Naive thymus-derived CD4-positive, alpha-beta T cell (primary cell): ENCODE measurements around the gene RXRB. TPM values are rescaled to one million over a fixed set of nuclear protein-coding genes. Genes with fewer than 3 reads are reported as not detected.

Experiments
- ATAC-seq: fragments of 150-1000 bp; cut with Tn5 transposase; 2 replicates; pipeline ENCODE4 v1.10.0; 2021; ENCODE audit warnings: mild to moderate bottlenecking, moderate library complexity
- CTCF ChIA-PET: fragments of 350-600 bp; sonication (Branson Sonifier 250); formaldehyde crosslinking; loops from one replicate; lab custom pipeline; 2021; ENCODE audit warnings: antibody characterized with exemption; lab: Charles Lee
- POLR2A ChIA-PET: fragments of 350-600 bp; sonication (Branson Sonifier 250); formaldehyde crosslinking; loops from one replicate; lab custom pipeline; 2021; ENCODE audit warnings: antibody characterized with exemption, inconsistent platforms; lab: Charles Lee
- DNase-seq, 9 donors: peaks; one replicate each; pipeline versions ENCODE4 v3.0.0 to v3.0.0-alpha.2; 2020 to 2022; ENCODE audit warnings: mixed read lengths in 1 of 9
- H3K27ac ChIP-seq: one replicate; pipeline ENCODE4 v1.7.0; 2013; ENCODE audit warnings: mild to moderate bottlenecking, low read depth, low read length, moderate library complexity
- H3K27me3 ChIP-seq, 2 donors: one replicate each; pipeline ENCODE4 v1.7.0; 2013; ENCODE audit warnings: low read length in 2 of 2, mild to moderate bottlenecking in 2 of 2, moderate library complexity in 2 of 2; ENCODE audit not compliant: control insufficient read depth in 2 of 2, insufficient read depth in 2 of 2
- H3K36me3 ChIP-seq, 3 experiments: 1 replicate in 2 of 3; 2 replicates in 1 of 3; pipeline ENCODE4 v1.7.0; 2013; ENCODE audit warnings: low read length in 3 of 3, mild to moderate bottlenecking in 3 of 3, moderate library complexity in 1 of 3; ENCODE audit not compliant: insufficient read depth in 3 of 3, control insufficient read depth in 2 of 3
- H3K4me1 ChIP-seq, 2 donors: one replicate each; pipeline ENCODE4 v1.7.0; 2013; ENCODE audit warnings: low read length in 2 of 2, mild to moderate bottlenecking in 2 of 2, moderate library complexity in 1 of 2; ENCODE audit not compliant: control insufficient read depth in 2 of 2, insufficient read depth in 2 of 2
- H3K4me3 ChIP-seq: 2 replicates; pipeline ENCODE4 v1.7.0; 2013; ENCODE audit warnings: mild to moderate bottlenecking, low read length
- H3K9me3 ChIP-seq, 3 experiments: 1 replicate in 2 of 3; 2 replicates in 1 of 3; pipeline ENCODE4 v1.7.0; 2013; ENCODE audit warnings: low read length in 3 of 3; ENCODE audit not compliant: control insufficient read depth in 2 of 3
- H3K27ac Mint-ChIP-seq, 9 donors: one replicate each; pipeline ENCODE4 v1.8.0; 2020 to 2022; ENCODE audit warnings: mixed read lengths in 9 of 9, mild to moderate bottlenecking in 8 of 9, moderate library complexity in 5 of 9, inconsistent platforms in 2 of 9
- H3K27me3 Mint-ChIP-seq, 5 donors: one replicate each; pipeline ENCODE4 v1.8.0; 2021 to 2022; ENCODE audit warnings: mixed read lengths in 5 of 5, mild to moderate bottlenecking in 1 of 5
- H3K36me3 Mint-ChIP-seq, 5 donors: one replicate each; pipeline ENCODE4 v1.8.0; 2020 to 2022; ENCODE audit warnings: mixed read lengths in 5 of 5, mild to moderate bottlenecking in 3 of 5, inconsistent platforms in 1 of 5
- H3K4me1 Mint-ChIP-seq, 7 donors: one replicate each; pipeline ENCODE4 v1.8.0; 2020 to 2022; ENCODE audit warnings: mixed read lengths in 7 of 7, mild to moderate bottlenecking in 3 of 7, inconsistent platforms in 1 of 7
- H3K4me3 Mint-ChIP-seq, 10 donors: one replicate each; pipeline ENCODE4 v1.8.0; 2020 to 2022; ENCODE audit warnings: mild to moderate bottlenecking in 10 of 10, mixed read lengths in 10 of 10, moderate library complexity in 6 of 10, inconsistent platforms in 2 of 10
- H3K9me3 Mint-ChIP-seq, 11 donors: one replicate each; pipeline ENCODE4 v1.8.0; 2020 to 2022; ENCODE audit warnings: mixed read lengths in 11 of 11, mild to moderate bottlenecking in 4 of 11, inconsistent platforms in 1 of 11, moderate library complexity in 1 of 11
- intact Hi-C, 2 donors: fragments of 100-400 bp; cut with micrococcal nuclease; formaldehyde crosslinking; loops; one replicate each; pipeline ENCODE4 v1.15.1; 2023
- polyA plus RNA-seq, 2 donors: library from polyadenylated mRNA; unstranded; fragments of 300-500 nt; fragmentation: Illumina TruSeq; gene quantifications; one replicate each; pipeline ENCODE4 v1.2.3, GENCODE V29; 2021
- total RNA-seq, 6 experiments: library from RNA in 5 of 6; stranded (reverse) in 5 of 6; gene quantifications; 1 replicate in 5 of 6; 2 replicates in 1 of 6; pipeline ENCODE4 v1.2.3 and lab custom pipeline; 2021 to 2026

Gene RXRB
- total and polyA plus RNA-seq, 7 experiments from 2014 or later: 7.6 to 103 (median 71.2) TPM

- Histone ChIP-seq H3K36me3 (peaks cover 0 to 47% (median 10%) of the 10 kb centered on the region in 3 experiments), H3K4me1 (peaks cover 25 to 37% of the 10 kb centered on the region in 2 donors), H3K27ac (no peak overlapping the region), H3K4me3 (no peak overlapping the region), H3K9me3 (no peaks in the 10 kb centered on the region), H3K27me3 (no peaks in the 10 kb centered on the region)
- Mint-ChIP-seq H3K27me3 (no peaks in the 10 kb centered on the region), H3K4me1 (peaks cover 44 to 67% (median 61%) of the 10 kb centered on the region in 7 donors), H3K27ac (peak overlapping the region; percentile 44 to 92 (median 82)), H3K4me3 (peak overlapping the region; percentile 39 to 100 (median 94)), H3K9me3 (peaks cover 0 to 1% (median 0%) of the 10 kb centered on the region in 11 donors), H3K36me3 (peaks cover 3 to 37% (median 16%) of the 10 kb centered on the region in 5 donors)
- CTCF ChIA-PET: interaction anchor here (0.7 to 0.9 kb wide), 2 partner anchors 20 to 34 kb away, joined by 3 to 4 read pairs; no protein-coding TSS in a partner anchor
- intact Hi-C loops: loop anchor here (10.0 kb wide), 3 partner anchors 1471 to 2001 kb away; partner anchors contain the start of genes C6orf47 (in 1 of the 2), CLIC1 (in 1 of the 2), CSNK2B (in 1 of the 2) and GPANK1 (in 1 of the 2)
- DNase-seq (no peak), ATAC-seq (no peak)
- POLR2A ChIA-PET: interaction anchor here (1.3 to 2.4 kb wide), 2 partner anchors 16 to 43 kb away, joined by 3 to 14 read pairs; no protein-coding TSS in a partner anchor
These were observed 5.8 kb upstream of the RXRB start for GRCh38 chr6:33206027-33206863.

DNA sequence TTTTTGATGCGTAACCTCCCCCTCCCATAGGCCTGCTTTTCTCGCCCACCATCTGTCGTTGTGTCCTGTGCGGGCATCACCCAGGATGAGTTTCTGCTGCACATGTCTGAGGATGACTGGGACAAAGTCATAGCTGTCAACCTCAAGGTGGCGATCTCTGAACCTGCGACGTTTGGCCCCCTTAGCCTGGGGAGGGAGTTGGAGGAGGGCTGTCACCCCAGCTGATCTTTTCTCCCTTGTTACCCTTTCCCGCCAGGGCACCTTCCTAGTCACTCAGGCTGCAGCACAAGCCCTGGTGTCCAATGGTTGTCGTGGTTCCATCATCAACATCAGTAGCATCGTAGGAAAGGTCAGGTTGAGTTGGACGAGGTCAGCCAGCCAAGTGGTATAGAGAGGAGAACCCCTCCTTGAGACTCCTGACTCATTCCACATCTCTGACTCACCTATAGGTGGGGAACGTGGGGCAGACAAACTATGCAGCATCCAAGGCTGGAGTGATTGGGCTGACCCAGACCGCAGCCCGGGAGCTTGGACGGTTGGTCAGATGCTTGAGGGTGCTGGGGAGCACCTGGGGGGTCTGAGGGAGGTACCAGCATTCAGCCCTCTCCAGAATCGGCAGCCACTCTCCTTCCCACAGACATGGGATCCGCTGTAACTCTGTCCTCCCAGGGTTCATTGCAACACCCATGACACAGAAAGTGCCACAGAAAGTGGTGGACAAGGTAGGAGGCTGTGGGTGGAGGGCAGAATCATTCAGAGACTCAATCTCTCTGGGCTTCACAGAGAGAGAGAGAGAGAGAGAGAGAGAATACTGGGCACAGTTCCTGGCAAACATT is 4.9 kb upstream of the RXRB start:
- H3K36me3 Mint-ChIP-seq: peaks cover 7 to 37% (median 19%) of the 10 kb centered on the region in 5 donors

GRCh38 chr6:33204415-33205190 is 4.1 kb upstream of the RXRB start, which contains the start of gene HSD17B8:
TSS of gene HSD17B8 (plus strand) at chr6:33204655. CDS start at chr6:33204669, 14 bp downstream.
- ChIA-PET CTCF (interaction anchor here (1.1 kb wide), 1 partner anchor 9 kb away, joined by 3 read pairs; no protein-coding TSS in a partner anchor), POLR2A (interaction anchor here (0.7 to 2.4 kb wide), 6 partner anchors 44 to 1540 kb away, joined by 3 to 14 read pairs (median 4); partner anchors contain the start of genes GPANK1, RGL2, RPS18 and VPS52)
- Mint-ChIP-seq H3K27me3 (no peaks in the 10 kb centered on the region), H3K27ac (peak within 1 kb of the TSS; percentile 75 to 97 (median 92)), H3K36me3 (peaks cover 7 to 29% (median 15%) of the 10 kb centered on the region in 5 donors), H3K4me1 (peaks cover 49 to 70% (median 66%) of the 10 kb centered on the region in 7 donors), H3K9me3 (peaks cover 0 to 1% (median 0%) of the 10 kb centered on the region in 11 donors), H3K4me3 (peak within 1 kb of the TSS; percentile 86 to 100 (median 98))
- Histone ChIP-seq H3K4me1 (peaks cover 30 to 37% of the 10 kb centered on the region in 2 donors), H3K9me3 (no peaks in the 10 kb centered on the region), H3K4me3 (peak within 1 kb of the TSS; percentile 89), H3K27me3 (no peaks in the 10 kb centered on the region), H3K36me3 (peaks cover 0 to 39% (median 10%) of the 10 kb centered on the region in 3 experiments), H3K27ac (peak within 1 kb of the TSS; percentile 89)
- DNase-seq: peak; percentile 68 to 93 (median 76)
- intact Hi-C loops: loop anchor here (1.0 to 10.0 kb wide), 10 partner anchors 45 to 2000 kb away; partner anchors contain the start of genes C6orf47 (in 1 of the 2), CLIC1 (in 1 of the 2), CSNK2B (in 1 of the 2) and CUTA (in 1 of the 2)
- ATAC-seq: peak; percentile 74

More for the DNA sequence above, 4.9 kb upstream of the RXRB start:
- Histone ChIP-seq H3K27ac (peak overlapping the region; percentile 89), H3K4me3 (peak overlapping the region; percentile 89), H3K4me1 (peaks cover 28 to 38% of the 10 kb centered on the region in 2 donors), H3K27me3 (no peaks in the 10 kb centered on the region), H3K36me3 (peaks cover 0 to 41% (median 10%) of the 10 kb centered on the region in 3 experiments), H3K9me3 (no peaks in the 10 kb centered on the region)
- Mint-ChIP-seq H3K27ac (peak overlapping the region; percentile 57 to 95 (median 92)), H3K4me3 (peak overlapping the region; percentile 78 to 100 (median 95)), H3K4me1 (peaks cover 48 to 71% (median 67%) of the 10 kb centered on the region in 7 donors), H3K27me3 (no peaks in the 10 kb centered on the region), H3K9me3 (peaks cover 0 to 1% (median 0%) of the 10 kb centered on the region in 11 donors)
- POLR2A ChIA-PET: interaction anchor here (0.8 to 2.4 kb wide), 4 partner anchors 44 to 1541 kb away, joined by 3 to 14 read pairs (median 4); partner anchors contain the start of genes GPANK1 and ZBTB22
- DNase-seq (peak in 1 of 9 donors; percentile 55), ATAC-seq (no peak)
- CTCF ChIA-PET: interaction anchor here (0.7 to 1.1 kb wide), 3 partner anchors 9 to 35 kb away, joined by 3 to 4 read pairs (median 3); no protein-coding TSS in a partner anchor
- intact Hi-C loops: loop anchor here (2.0 to 10.0 kb wide), 4 partner anchors 213 to 2001 kb away; partner anchors contain the start of genes C6orf47 (in 1 of the 2), CLIC1 (in 1 of the 2), CSNK2B (in 1 of the 2) and CUTA (in 1 of the 2)

- intact Hi-C loops: loop anchor here (1.0 to 10.0 kb wide), 10 partner anchors 45 to 1999 kb away; partner anchors contain the start of genes C6orf47 (in 1 of the 2), CLIC1 (in 1 of the 2), CSNK2B (in 1 of the 2) and CUTA (in 1 of the 2)
- H3K27ac ChIP-seq: peak overlapping the region; percentile 89
- peaks cover 0 to 36% (median 10%) of the 10 kb centered on the region in 3 experiments for H3K36me3 ChIP-seq
- peak overlapping the region; percentile 89 for H3K4me3 ChIP-seq
- peak overlapping the region; percentile 68 to 97 (median 82) for H3K27ac Mint-ChIP-seq
- H3K4me3 Mint-ChIP-seq: peak overlapping the region; percentile 78 to 100 (median 95)
- no peaks in the 10 kb centered on the region for H3K27me3 ChIP-seq
- H3K4me1 Mint-ChIP-seq: peaks cover 50 to 70% (median 66%) of the 10 kb centered on the region in 7 donors
- ChIA-PET POLR2A (interaction anchor here (0.7 to 2.4 kb wide), 5 partner anchors 45 to 1539 kb away, joined by 3 to 14 read pairs (median 4); partner anchors contain the start of genes GPANK1, RGL2, RPS18 and VPS52), CTCF (no interaction called here)
- no peaks in the 10 kb centered on the region for H3K9me3 Mint-ChIP-seq
- H3K36me3 Mint-ChIP-seq: peaks cover 7 to 26% (median 13%) of the 10 kb centered on the region in 5 donors
- H3K4me1 ChIP-seq: peaks cover 34 to 36% of the 10 kb centered on the region in 2 donors
- H3K9me3 ChIP-seq: no peaks in the 10 kb centered on the region
- H3K27me3 Mint-ChIP-seq: no peaks in the 10 kb centered on the region
- DNase-seq (no peak), ATAC-seq (no peak)
These were observed 3.6 kb upstream of the RXRB start for GRCh38 chr6:33204165-33204414.

GRCh38 chr6:33203443-33204164 is 3.1 kb upstream of the RXRB start:
- intact Hi-C loops: loop anchor here (1.0 to 10.0 kb wide), 10 partner anchors 46 to 1999 kb away; partner anchors contain the start of genes C6orf47 (in 1 of the 2), CLIC1 (in 1 of the 2), CSNK2B (in 1 of the 2) and CUTA (in 1 of the 2)
- H3K4me3 ChIP-seq: peak overlapping the region; percentile 89
- no peaks in the 10 kb centered on the region for H3K9me3 ChIP-seq
- POLR2A ChIA-PET: interaction anchor here (0.7 to 1.4 kb wide), 3 partner anchors 45 to 326 kb away, joined by 4 to 7 read pairs (median 4); partner anchors contain the start of gene VPS52
- CTCF ChIA-PET: no interaction called here
- H3K27me3 ChIP-seq: no peaks in the 10 kb centered on the region
- peaks cover 34% of the 10 kb centered on the region in 2 donors for H3K4me1 ChIP-seq
- Mint-ChIP-seq H3K27ac (peak overlapping the region; percentile 68 to 97 (median 85)), H3K4me3 (peak overlapping the region; percentile 86 to 100 (median 98)), H3K36me3 (peaks cover 7 to 26% (median 13%) of the 10 kb centered on the region in 5 donors), H3K9me3 (no peaks in the 10 kb centered on the region), H3K4me1 (peaks cover 51 to 70% (median 66%) of the 10 kb centered on the region in 7 donors), H3K27me3 (no peaks in the 10 kb centered on the region)
- peaks cover 0 to 36% (median 10%) of the 10 kb centered on the region in 3 experiments for H3K36me3 ChIP-seq
- no peak for DNase-seq
- no peak for ATAC-seq
- H3K27ac ChIP-seq: peak overlapping the region; percentile 89
